EH (cell line): Measurements from ENCODE around the gene AKIP1.

Experiments used
- DNase-seq: peaks from one replicate; pipeline ENCODE4 v3.0.0-alpha.2; 2015; ENCODE audit warnings: low read depth

Gene AKIP1

GRCh38 chr11:8961401-8961800 is 50.4 kb downstream of the AKIP1 start:
- DNase-seq, result no peak

- DNase-seq, result no peak
These were observed 51.9 kb downstream of the AKIP1 start for GRCh38 chr11:8962841-8963240.

- peak; percentile 70 for DNase-seq
These were observed 52.8 kb downstream of the AKIP1 start for GRCh38 chr11:8963569-8964323.

- DNase-seq, result peak; percentile 87
These were observed 53.6 kb downstream of the AKIP1 start, which contains the start of gene TMEM9B for GRCh38 chr11:8964324-8965320. TSS of gene TMEM9B (minus strand) at chr11:8964442. CDS start at chr11:8964313, 129 bp downstream.

- DNase-seq, result no peak
These were observed 56.2 kb downstream of the AKIP1 start for GRCh38 chr11:8967184-8967583.
